ENCODE results near the gene SLC35G2.
A peak's percentile ranks its signal among the peaks of the same experiment; 100 is the strongest.
"Not testable (repeated sequence)": the region's sequence is repeated elsewhere in the genome, so short reads cannot be mapped to it uniquely, and the experiment has no call there.

Gene SLC35G2

GRCh38 chr3:136789976-136790375, 28.9 kb upstream of the SLC35G2 start:
- no peak for DNase-seq (ENCODE audit: low read depth)
- H3K4me3 ChIP-seq (ENCODE audit: low read depth, low read length): no peak overlapping the region
- no peak for TF ChIP-seq CTCF (IDR thresholded peaks at IDR 0.05; ENCODE audit: insufficient read depth, low read depth, low read length, missing control alignments)

- DNase-seq (ENCODE audit: low read depth): no peak
- no peak overlapping the region for H3K4me3 ChIP-seq (ENCODE audit: low read depth, low read length)
- TF ChIP-seq CTCF (IDR thresholded peaks at IDR 0.05; ENCODE audit: insufficient read depth, low read depth, low read length, missing control alignments): no peak
Observed at GRCh38 chr3:136790786-136791185, 28.1 kb upstream of the SLC35G2 start.

- H3K4me3 ChIP-seq (ENCODE audit: low read depth, low read length): no peak overlapping the region
- no peak for DNase-seq (ENCODE audit: low read depth)
- TF ChIP-seq CTCF (IDR thresholded peaks at IDR 0.05; ENCODE audit: insufficient read depth, low read depth, low read length, missing control alignments): no peak
Observed at GRCh38 chr3:136792556-136793330, 26.2 kb upstream of the SLC35G2 start.

GRCh38 chr3:136801146-136801545, 17.8 kb upstream of the SLC35G2 start:
- not testable (repeated sequence) for H3K4me3 ChIP-seq (ENCODE audit: low read depth, low read length); DNase-seq (ENCODE audit: low read depth)

GRCh38 chr3:136802481-136802996, 16.4 kb upstream of the SLC35G2 start:
- H3K4me3 ChIP-seq (ENCODE audit: low read depth, low read length): no peak overlapping the region
- TF ChIP-seq CTCF (IDR thresholded peaks at IDR 0.05; ENCODE audit: insufficient read depth, low read depth, low read length, missing control alignments): no peak
- peak; percentile 31 for DNase-seq (ENCODE audit: low read depth)

- no peak for TF ChIP-seq CTCF (IDR thresholded peaks at IDR 0.05; ENCODE audit: insufficient read depth, low read depth, low read length, missing control alignments)
- H3K4me3 ChIP-seq (ENCODE audit: low read depth, low read length): no peak overlapping the region
- no peak for DNase-seq (ENCODE audit: low read depth)
Observed at GRCh38 chr3:136804141-136804540, 14.8 kb upstream of the SLC35G2 start.

GRCh38 chr3:136804813-136805212, 14.1 kb upstream of the SLC35G2 start:
- TF ChIP-seq CTCF (IDR thresholded peaks at IDR 0.05; ENCODE audit: insufficient read depth, low read depth, low read length, missing control alignments): no peak
- DNase-seq (ENCODE audit: low read depth): no peak
- H3K4me3 ChIP-seq (ENCODE audit: low read depth, low read length): no peak overlapping the region
